ENCODE data around the gene LRRC42.

DNA sequence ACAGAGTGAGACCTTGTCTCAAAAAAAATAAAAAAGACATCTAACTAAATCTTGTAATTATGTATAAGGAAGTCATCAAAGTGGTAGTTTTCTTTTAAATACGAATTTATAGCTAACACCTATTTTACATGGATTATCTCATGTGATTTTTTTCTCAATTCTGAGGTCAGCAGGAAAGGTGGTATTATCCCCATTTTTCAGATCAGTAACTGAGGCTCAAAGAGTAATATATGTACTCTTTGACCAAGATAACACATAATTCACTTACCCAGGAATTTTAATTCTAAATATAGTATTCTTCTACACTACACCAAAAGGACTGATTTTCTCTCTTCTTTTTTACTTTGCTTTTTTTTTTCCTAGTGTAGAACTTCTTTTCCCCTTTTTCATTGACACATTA is 9.7 kb upstream of the LRRC42 start:
- TF ChIP-seq, protein P1, sequence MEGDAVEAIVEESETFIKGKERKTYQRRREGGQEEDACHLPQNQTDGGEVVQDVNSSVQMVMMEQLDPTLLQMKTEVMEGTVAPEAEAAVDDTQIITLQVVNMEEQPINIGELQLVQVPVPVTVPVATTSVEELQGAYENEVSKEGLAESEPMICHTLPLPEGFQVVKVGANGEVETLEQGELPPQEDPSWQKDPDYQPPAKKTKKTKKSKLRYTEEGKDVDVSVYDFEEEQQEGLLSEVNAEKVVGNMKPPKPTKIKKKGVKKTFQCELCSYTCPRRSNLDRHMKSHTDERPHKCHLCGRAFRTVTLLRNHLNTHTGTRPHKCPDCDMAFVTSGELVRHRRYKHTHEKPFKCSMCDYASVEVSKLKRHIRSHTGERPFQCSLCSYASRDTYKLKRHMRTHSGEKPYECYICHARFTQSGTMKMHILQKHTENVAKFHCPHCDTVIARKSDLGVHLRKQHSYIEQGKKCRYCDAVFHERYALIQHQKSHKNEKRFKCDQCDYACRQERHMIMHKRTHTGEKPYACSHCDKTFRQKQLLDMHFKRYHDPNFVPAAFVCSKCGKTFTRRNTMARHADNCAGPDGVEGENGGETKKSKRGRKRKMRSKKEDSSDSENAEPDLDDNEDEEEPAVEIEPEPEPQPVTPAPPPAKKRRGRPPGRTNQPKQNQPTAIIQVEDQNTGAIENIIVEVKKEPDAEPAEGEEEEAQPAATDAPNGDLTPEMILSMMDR (conservative IDR thresholded peaks at IDR 0.05 in 1 of 2, IDR thresholded peaks at IDR 0.05 in 1 of 2; ENCODE audit: extremely low read depth in 1 of 2, insufficient read depth in 1 of 2, low read depth in 1 of 2, low read length in 2 of 2): no peak
- TF ChIP-seq EZH2 (IDR thresholded peaks at IDR 0.05; ENCODE audit: borderline replicate concordance, low read length): no peak

All from mammary epithelial cell (primary cell).